ENCODE measurements around the gene CNOT3.
"Not testable (repeated sequence)": the region's sequence is repeated elsewhere in the genome, so short reads cannot be mapped to it uniquely, and the experiment has no call there.

CNOT3 gene

GRCh38 chr19:54137699-54138488, at the start of gene CNOT3:
Gene CNOT3, plus strand, starts transcription at chr19:54137762. Its CDS starts 5,217 bp downstream, at chr19:54142979.
- DNase-seq = peak in 1 of 4 experiments; percentile 37

DNA sequence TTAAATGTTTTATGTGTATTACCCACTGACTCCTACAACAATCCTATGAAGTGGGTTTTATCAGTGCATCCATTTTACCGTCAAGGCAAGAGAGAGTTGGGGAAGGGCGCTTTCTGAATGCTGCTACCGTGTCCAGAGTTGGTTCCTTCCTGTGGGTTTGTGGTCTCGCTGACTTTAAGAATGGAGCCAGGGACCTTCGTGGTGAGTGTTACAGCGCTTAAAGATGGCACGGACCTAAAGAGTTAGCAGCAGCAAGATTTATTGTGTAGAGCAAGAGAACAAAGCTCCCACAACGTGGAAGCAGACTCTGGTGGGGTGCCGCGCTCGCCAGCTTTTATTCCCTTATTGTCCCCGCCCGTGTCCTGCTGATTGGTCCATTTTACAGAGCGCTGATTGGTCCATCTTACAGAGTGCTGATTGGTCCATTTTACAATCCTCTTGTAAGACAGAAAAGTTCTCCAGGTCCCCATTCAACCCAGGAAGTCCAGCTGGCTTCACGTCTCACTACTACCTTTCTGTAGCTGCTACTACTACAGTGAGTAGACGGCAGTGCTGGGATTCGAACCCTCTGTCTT, 43.0 kb upstream of the CNOT3 start:
- DNase-seq = no peak

DNA sequence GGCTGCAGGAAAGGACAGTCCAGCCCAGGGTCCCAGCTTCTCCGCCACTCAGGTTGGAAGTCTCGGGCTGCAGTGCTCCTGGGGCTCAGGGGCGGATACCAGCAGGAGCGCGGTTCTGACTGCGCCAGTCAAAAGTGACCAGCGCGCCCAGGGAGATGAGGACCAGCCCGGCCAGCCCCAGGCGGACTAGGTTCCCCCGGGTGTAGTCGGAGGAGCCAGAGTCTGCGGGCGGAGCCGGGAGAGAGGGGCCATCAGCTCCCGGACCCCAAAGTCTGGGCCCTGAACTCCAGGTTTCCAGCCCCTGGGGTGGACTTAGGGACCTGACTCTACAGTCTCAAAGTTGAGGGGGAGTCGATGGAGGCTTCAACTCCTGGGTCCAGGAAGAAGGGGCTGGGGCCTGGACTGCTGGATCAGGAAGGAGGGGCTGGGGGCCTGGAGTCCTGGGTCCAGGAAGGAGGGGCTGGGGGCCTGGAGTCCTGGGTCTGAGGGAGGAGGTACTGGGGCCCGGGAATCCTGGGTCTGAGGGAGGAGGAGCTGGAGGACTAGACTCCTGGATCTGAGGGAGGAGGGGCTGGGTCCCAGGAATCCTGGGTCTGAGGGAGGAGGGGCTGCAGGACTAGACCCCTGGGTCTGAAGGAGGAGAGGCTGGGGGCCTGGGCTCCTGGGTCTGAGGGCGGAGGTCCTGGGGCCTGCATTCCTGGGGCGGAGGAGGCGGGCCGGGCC, 42.3 kb upstream of the CNOT3 start:
- DNase-seq = no peak

- DNase-seq = peak in 2 of 4 experiments; percentile 9 to 38
Observed at GRCh38 chr19:54095859-54096616, 41.5 kb upstream of the CNOT3 start.

DNA sequence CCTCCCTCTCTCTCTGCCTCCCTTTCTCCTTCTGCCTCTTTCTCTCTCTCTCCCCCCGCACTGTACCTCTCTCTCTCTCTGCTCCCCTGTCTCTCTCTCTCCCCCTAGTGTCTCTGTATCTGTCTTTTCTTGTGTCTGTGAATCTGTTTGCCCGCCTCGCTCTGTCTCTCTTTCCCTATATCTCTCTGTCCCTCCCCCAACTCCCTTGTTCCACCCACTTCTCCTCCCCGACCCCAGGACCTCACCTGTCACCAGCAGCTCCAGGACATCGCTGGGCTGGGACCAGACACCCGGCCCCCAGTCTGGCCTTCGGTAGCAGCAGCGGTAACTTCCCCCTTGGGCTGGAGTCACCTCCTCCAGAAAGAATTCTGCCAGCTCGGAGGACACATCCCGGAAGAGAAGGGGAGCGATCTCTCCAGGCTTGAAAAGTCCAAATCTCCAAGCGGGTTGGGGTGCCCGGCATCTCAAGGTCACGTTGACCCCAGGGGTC, 40.9 kb upstream of the CNOT3 start:
- no peak for DNase-seq

DNA sequence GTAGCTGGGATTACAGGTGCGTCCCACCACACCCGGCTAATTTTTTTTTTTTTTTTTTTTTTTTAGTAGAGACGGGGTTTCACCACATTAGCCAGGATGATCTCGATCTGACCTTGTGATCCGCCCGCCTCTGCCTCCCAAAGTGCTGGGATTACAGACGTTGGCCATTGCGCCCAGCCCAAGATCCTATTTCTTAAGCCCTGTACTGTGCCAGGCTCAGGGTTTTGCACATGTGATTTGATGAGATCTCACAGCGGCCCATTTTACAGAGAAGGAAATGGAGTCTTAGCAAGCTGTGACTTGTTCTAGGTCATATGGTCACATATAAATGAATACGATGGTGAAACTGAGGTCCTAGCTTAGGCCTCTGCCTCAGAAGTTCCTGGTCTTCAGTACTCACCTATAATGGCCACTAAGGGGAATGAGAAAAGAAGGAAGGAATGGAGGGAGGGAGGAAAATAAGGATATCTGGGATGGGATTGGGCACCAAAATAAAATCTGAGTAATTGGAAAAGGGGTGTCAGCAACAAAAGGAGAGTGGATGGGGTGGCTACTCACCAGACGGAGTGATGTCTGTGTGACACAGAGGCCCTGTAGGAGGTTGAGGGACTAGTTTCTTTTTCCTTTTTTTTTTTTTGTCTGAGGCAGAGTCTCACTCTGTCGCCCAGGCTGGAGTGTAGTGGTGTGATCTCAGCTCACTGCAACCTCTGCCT, 38.2 kb upstream of the CNOT3 start:
- no peak for DNase-seq

DNA sequence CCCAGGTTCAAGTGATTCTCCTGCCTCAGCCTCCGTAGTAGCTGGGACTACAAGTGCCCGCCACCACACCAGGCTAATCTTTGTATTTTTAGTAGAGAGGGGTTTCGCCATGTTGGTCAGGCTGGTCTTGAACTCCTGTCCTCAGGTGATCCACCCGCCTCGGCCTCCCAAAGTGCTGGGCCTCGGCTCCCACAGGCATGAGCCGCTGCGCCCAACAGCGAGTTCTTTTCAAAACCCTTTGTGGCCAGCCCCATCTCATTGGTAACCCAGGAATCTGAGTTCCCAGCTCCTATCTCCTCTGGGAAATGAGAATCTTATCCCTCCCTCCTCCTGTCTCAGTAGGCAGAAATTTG, 37.7 kb upstream of the CNOT3 start:
- DNase-seq = not testable (repeated sequence)

DNA sequence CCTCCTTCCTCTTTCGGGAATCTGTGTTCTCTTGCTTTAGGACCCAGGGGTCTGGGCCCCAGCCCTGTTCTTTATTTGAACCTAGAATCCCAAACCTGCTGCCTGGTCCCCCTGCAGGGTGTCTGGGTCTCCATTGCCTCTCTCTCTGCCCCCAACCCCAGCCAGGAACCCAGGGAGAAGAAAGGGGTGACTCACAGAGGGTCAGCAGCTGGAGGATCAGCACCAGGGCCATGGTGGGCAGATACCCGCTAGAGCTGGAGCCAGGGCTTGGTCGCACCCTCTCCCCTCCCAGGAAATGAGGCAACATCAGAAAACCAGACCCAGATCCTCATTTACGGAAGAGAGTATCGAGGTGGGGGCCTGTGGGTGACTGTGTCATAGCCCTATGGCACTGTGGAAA, 37.0 kb upstream of the CNOT3 start, which contains the start of gene OSCAR:
Gene OSCAR (minus strand): TSS at position 243 of the 400 bp plus-strand sequence. CDS start 11 bp downstream, at position 232.
- DNase-seq = no peak

- DNase-seq = peak; percentile 92 to 96 (median 94)
Observed at GRCh38 chr19:54102421-54103169, 35.0 kb upstream of the CNOT3 start, which contains the start of gene NDUFA3. Gene NDUFA3, plus strand, starts transcription at chr19:54102855. Its CDS starts 24 bp downstream, at chr19:54102879.

- DNase-seq = no peak
Observed at GRCh38 chr19:54104998-54105715, 32.4 kb upstream of the CNOT3 start.

DNA sequence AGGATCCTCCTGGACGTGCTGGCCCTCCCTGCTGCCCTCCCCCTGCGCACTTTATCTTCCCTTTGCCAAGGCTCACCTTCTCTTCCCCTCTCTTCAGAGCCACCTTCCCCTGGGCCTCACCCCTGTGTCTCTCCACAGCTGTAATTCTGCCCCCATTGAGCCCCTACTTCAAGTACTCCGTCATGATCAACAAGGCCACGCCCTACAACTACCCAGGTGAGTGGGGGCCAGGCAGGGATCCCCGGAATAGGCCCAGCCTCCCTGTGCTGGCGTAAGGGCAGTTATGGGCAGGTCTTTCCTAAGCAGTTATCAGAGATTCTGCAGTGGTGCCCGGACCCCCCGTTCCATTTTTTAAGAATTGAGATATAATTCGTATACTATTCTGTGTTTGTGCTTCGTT, 31.8 kb upstream of the CNOT3 start:
- DNase-seq = no peak

GRCh38 chr19:54106716-54107115, 30.8 kb upstream of the CNOT3 start:
- no peak for DNase-seq

- DNase-seq = no peak
Observed at GRCh38 chr19:54107876-54108490, 29.6 kb upstream of the CNOT3 start.

DNA sequence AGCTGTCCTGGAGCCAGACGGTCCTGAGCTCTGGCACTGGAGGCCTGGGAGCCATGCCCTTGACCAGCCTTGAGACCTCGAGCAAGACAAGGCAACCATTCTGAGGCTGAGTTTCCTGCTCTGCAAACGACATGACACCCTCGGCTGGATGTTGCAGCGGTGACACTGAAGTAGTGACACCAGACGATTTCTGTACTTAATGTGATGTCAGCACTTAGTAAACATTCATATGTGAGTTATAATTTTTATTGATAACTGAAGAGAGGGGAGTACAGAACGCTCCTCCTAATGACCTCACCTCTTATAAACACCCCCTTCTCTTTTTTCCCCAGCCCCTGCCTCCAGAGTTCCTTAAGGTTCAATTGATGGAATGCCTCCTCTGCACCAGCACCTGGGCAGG, 29.1 kb upstream of the CNOT3 start:
- DNase-seq = no peak

DNA sequence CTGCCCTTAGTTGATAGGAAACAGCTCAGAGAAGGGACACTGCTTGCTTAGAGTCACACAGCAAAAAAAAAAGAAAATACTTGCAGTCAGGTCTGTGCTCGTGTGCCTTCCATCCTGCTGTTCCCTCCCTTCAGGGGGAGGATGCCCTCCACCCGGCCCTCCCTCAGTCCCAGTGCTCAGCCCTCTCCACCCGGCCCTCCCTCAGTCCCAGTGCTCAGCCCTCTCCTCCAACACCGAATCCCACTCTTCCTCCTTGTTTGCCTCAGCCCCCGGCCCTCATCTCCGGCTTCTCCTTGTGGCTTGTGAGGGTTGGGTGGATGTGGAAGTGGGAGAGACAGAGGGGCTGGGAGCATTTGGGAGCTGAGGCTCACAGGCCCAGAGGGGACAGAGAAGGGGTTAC, 27.9 kb upstream of the CNOT3 start:
- peak in 1 of 4 experiments; percentile 5 for DNase-seq

DNA sequence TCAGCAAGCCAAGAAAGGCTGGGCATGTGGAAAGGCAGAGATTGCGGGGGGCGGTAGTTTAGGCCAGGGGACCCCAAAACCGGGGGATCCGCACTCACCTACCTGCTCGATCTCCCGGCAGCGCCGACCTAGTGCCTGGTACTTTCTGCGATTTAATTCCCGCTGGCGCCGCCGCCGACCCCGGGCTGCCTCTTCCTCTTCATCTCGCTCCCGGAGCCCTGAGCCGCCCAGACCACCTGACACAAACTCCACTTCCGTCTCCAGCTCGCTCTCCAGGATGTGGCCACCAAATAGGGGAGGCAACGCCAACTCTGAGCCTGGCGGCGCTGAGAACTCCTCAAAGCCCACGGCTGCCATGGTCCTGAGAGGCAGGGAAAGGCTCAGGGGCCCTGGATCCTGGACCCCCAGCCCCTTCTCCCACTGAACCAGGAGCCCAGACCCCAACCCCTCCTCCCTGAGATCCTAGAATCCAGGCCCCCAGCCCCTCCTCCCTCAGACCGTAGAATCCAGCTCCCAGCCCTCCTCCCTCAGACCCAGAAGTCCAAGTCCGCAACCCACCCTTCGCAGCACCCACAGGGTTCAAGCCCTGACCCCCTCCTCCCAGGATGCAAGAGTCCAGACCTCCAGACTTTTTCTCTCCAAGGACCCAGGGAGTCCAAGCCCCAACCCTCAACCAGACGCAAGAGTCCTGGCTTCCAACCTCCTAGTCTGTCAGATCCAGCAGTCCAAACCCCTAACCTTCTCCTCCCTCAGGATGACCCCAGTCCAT, 23.0 kb upstream of the CNOT3 start:
- peak in 2 of 4 experiments; percentile 11 to 27 for DNase-seq

GRCh38 chr19:54115109-54116063, 22.2 kb upstream of the CNOT3 start, which contains the start of the genes PRPF31 and TFPT:
Gene PRPF31, plus strand, starts transcription at chr19:54115754. Its CDS starts 2,525 bp downstream, at chr19:54118279.
Gene TFPT, minus strand, starts transcription at chr19:54115657. Its CDS starts 388 bp downstream, at chr19:54115269.
- peak; percentile 81 to 94 (median 90) for DNase-seq

- DNase-seq = no peak
Observed at GRCh38 chr19:54121259-54121658, 16.3 kb upstream of the CNOT3 start.
